Kidney glomerular epithelial cell (primary cell): Measurements from ENCODE around the gene XPOT.

Source experiments
- DNase-seq: peaks from one replicate; lab custom pipeline; 2025; lab: John Stamatoyannopoulos, UW

Gene XPOT

GRCh38 chr12:64418209-64418608 is 14.0 kb downstream of the XPOT start:
- DNase-seq: no peak

GRCh38 chr12:64419696-64420095 is 15.5 kb downstream of the XPOT start:
- no peak for DNase-seq

- DNase-seq: no peak
Observed at GRCh38 chr12:64427988-64428387, 23.8 kb downstream of the XPOT start.

- no peak for DNase-seq
Observed at GRCh38 chr12:64428956-64429355, 24.8 kb downstream of the XPOT start.

- no peak for DNase-seq
Observed at GRCh38 chr12:64430886-64431285, 26.7 kb downstream of the XPOT start.

GRCh38 chr12:64431791-64432190 is 27.6 kb downstream of the XPOT start:
- DNase-seq: no peak

- DNase-seq: no peak
Observed at GRCh38 chr12:64433915-64434314, 29.7 kb downstream of the XPOT start.

- DNase-seq: no peak
Observed at GRCh38 chr12:64440100-64440499, 35.9 kb downstream of the XPOT start.

GRCh38 chr12:64445490-64445889 is 41.3 kb downstream of the XPOT start:
- no peak for DNase-seq

- DNase-seq: no peak
Observed at GRCh38 chr12:64446295-64446694, 42.1 kb downstream of the XPOT start.

GRCh38 chr12:64450057-64450640 is 46.0 kb downstream of the XPOT start:
- DNase-seq: no peak

- DNase-seq: peak; percentile 17
Observed at GRCh38 chr12:64450711-64451486, 46.7 kb downstream of the XPOT start.

GRCh38 chr12:64451687-64452558 is 47.7 kb downstream of the XPOT start, which contains the start of gene TBK1:
TSS of gene TBK1 (plus strand) at chr12:64452120. CDS start at chr12:64455871, 3,751 bp downstream.
- peak; percentile 86 for DNase-seq

- peak; percentile 60 for DNase-seq
Observed at GRCh38 chr12:64452559-64453329, 48.6 kb downstream of the XPOT start.

- no peak for DNase-seq
Observed at GRCh38 chr12:64455506-64455905, 51.3 kb downstream of the XPOT start.

GRCh38 chr12:64456119-64456518 is 51.9 kb downstream of the XPOT start:
- no peak for DNase-seq

GRCh38 chr12:64457032-64457431 is 52.8 kb downstream of the XPOT start:
- DNase-seq: no peak

- DNase-seq: no peak
Observed at GRCh38 chr12:64457466-64457865, 53.3 kb downstream of the XPOT start.

- DNase-seq: no peak
Observed at GRCh38 chr12:64457923-64458322, 53.7 kb downstream of the XPOT start.

- peak; percentile 26 for DNase-seq
Observed at GRCh38 chr12:64459394-64459891, 55.3 kb downstream of the XPOT start.

GRCh38 chr12:64461634-64462414 is 57.6 kb downstream of the XPOT start:
- DNase-seq: peak; percentile 99
